Measurements from ENCODE around the gene HS3ST6.
"Not testable (repeated sequence)": the region's sequence is repeated elsewhere in the genome, so short reads cannot be mapped to it uniquely, and the experiment has no call there.

The HS3ST6 gene

DNA sequence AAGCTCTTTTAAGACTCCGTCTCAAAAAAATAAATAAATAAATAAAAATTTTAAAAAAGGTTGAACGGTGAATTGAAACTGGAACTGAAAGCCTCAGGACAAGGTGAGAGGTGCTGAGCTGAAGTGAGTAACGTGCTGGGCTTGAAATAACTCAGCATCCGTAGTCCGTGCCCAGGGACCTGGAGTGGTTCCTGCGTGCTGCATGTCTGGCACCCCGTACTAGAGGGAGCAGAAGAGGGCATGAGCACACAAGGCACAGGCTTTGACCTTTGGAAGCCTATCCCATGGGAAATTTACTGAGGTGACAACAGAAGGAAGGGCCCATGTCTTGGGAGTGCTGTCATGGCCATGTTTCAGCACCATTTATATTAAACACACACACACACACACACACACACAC lies 41.7 kb downstream of the HS3ST6 start:
- Histone ChIP-seq H3K23ac (ENCODE audit: low read length) (peak overlapping the region; percentile 75), H3K36me3 (ENCODE audit: control insufficient read depth in 1 of 2, insufficient read depth in 2 of 2, low read length in 2 of 2) (no peaks in the 10 kb centered on the region), H4K91ac (ENCODE audit: low read depth, low read length) (no peak overlapping the region), H2AK5ac (ENCODE audit: low read length) (no peak overlapping the region), H2AFZ (ENCODE audit: insufficient read depth, low read length, poor library complexity) (no peak overlapping the region), H2BK12ac (ENCODE audit: low read length) (no peak overlapping the region), H3K4me2 (ENCODE audit: low read length) (no peak overlapping the region), H3K18ac (ENCODE audit: low read length) (no peak overlapping the region), H3K79me2 (ENCODE audit: control insufficient read depth, insufficient read depth, low read length, poor library complexity) (no peaks in the 10 kb centered on the region), H3K9me3 (ENCODE audit: insufficient read depth, low read depth, low read length) (peaks cover 4% of the 10 kb centered on the region), H3K4me3 (ENCODE audit: low read depth, low read length) (no peak overlapping the region), H4K12ac (ENCODE audit: low read depth, low read length) (no peak overlapping the region), H2BK5ac (ENCODE audit: low read depth, low read length, poor library complexity) (no peak overlapping the region), H4K8ac (ENCODE audit: low read depth, low read length) (no peak overlapping the region), H3K4me1 (ENCODE audit: control insufficient read depth in 1 of 2, insufficient read depth in 2 of 2, low read length in 2 of 2) (peaks cover 4 to 5% of the 10 kb centered on the region in 2 experiments), H3K79me1 (ENCODE audit: low read length) (no peaks in the 10 kb centered on the region), H3K9ac (ENCODE audit: low read length) (no peak overlapping the region), H3K14ac (ENCODE audit: low read length) (no peak overlapping the region), H3K4ac (ENCODE audit: low read depth, low read length) (no peak overlapping the region), H3K27me3 (ENCODE audit: insufficient read depth, low read length) (peaks cover 11% of the 10 kb centered on the region), H3K27ac (ENCODE audit: low read depth, low read length) (no peak overlapping the region), H2BK120ac (ENCODE audit: insufficient read depth, low read length, poor library complexity) (no peak overlapping the region)
- no CpG with 5 or more reads among the region's 7 CpGs for WGBS (ENCODE audit: extremely low coverage, insufficient coverage, insufficient read length)
- DNase-seq: no peak

GRCh38 chr16:1876066-1876465 lies 42.1 kb downstream of the HS3ST6 start:
- not testable (repeated sequence) for DNase-seq; H3K23ac ChIP-seq (ENCODE audit: low read length); H3K4me3 ChIP-seq (ENCODE audit: low read depth, low read length); H3K9ac ChIP-seq (ENCODE audit: low read length); H3K4me1 ChIP-seq (ENCODE audit: control insufficient read depth in 1 of 2, insufficient read depth in 2 of 2, low read length in 2 of 2); H2AK5ac ChIP-seq (ENCODE audit: low read length); H3K18ac ChIP-seq (ENCODE audit: low read length); H4K12ac ChIP-seq (ENCODE audit: low read depth, low read length); H4K91ac ChIP-seq (ENCODE audit: low read depth, low read length); H2BK120ac ChIP-seq (ENCODE audit: insufficient read depth, low read length, poor library complexity); H2BK5ac ChIP-seq (ENCODE audit: low read depth, low read length, poor library complexity); H2AFZ ChIP-seq (ENCODE audit: insufficient read depth, low read length, poor library complexity); H3K9me3 ChIP-seq (ENCODE audit: insufficient read depth, low read depth, low read length); H3K79me1 ChIP-seq (ENCODE audit: low read length); H3K79me2 ChIP-seq (ENCODE audit: control insufficient read depth, insufficient read depth, low read length, poor library complexity); H2BK12ac ChIP-seq (ENCODE audit: low read length); H3K27ac ChIP-seq (ENCODE audit: low read depth, low read length); H4K8ac ChIP-seq (ENCODE audit: low read depth, low read length); H3K36me3 ChIP-seq (ENCODE audit: control insufficient read depth in 1 of 2, insufficient read depth in 2 of 2, low read length in 2 of 2); H3K4me2 ChIP-seq (ENCODE audit: low read length); H3K14ac ChIP-seq (ENCODE audit: low read length); H3K4ac ChIP-seq (ENCODE audit: low read depth, low read length)
- peaks cover 11% of the 10 kb centered on the region for H3K27me3 ChIP-seq (ENCODE audit: insufficient read depth, low read length)
- WGBS (ENCODE audit: extremely low coverage, insufficient coverage, insufficient read length): no CpG with 5 or more reads among the region's 13 CpGs

DNA sequence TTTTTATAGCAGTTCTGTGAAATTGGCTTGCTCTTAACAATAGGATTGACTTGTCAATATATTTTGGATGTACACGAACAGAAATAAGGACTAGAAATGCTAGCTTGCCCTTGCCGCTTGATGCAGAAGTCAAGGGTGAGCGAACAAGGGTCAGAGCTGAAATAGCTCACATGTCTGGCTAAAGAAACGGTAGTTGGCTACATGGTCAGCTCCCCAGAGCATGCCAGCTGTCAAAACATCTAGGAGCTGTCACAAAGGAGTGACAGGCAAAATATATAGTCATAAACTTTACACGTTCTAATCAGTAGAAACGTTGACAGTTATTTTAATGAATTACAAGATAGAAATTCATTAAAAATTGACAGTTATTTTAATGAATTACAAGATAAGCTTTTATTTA lies 43.4 kb downstream of the HS3ST6 start:
- Histone ChIP-seq H4K8ac (ENCODE audit: low read depth, low read length) (no peak overlapping the region), H2AFZ (ENCODE audit: insufficient read depth, low read length, poor library complexity) (no peak overlapping the region), H2AK5ac (ENCODE audit: low read length) (no peak overlapping the region), H3K23ac (ENCODE audit: low read length) (no peak overlapping the region), H3K79me1 (ENCODE audit: low read length) (no peaks in the 10 kb centered on the region), H3K27me3 (ENCODE audit: insufficient read depth, low read length) (peaks cover 11% of the 10 kb centered on the region), H3K79me2 (ENCODE audit: control insufficient read depth, insufficient read depth, low read length, poor library complexity) (no peaks in the 10 kb centered on the region), H4K91ac (ENCODE audit: low read depth, low read length) (no peak overlapping the region), H3K4me3 (ENCODE audit: low read depth, low read length) (no peak overlapping the region), H3K36me3 (ENCODE audit: control insufficient read depth in 1 of 2, insufficient read depth in 2 of 2, low read length in 2 of 2) (no peaks in the 10 kb centered on the region), H2BK5ac (ENCODE audit: low read depth, low read length, poor library complexity) (no peak overlapping the region), H4K12ac (ENCODE audit: low read depth, low read length) (no peak overlapping the region), H3K4me2 (ENCODE audit: low read length) (no peak overlapping the region), H3K18ac (ENCODE audit: low read length) (no peak overlapping the region), H3K14ac (ENCODE audit: low read length) (no peak overlapping the region), H3K4me1 (ENCODE audit: control insufficient read depth in 1 of 2, insufficient read depth in 2 of 2, low read length in 2 of 2) (peaks cover 4 to 5% of the 10 kb centered on the region in 2 experiments), H3K9ac (ENCODE audit: low read length) (peak overlapping the region; percentile 65), H3K9me3 (ENCODE audit: insufficient read depth, low read depth, low read length) (peaks cover 4% of the 10 kb centered on the region), H3K4ac (ENCODE audit: low read depth, low read length) (no peak overlapping the region), H3K27ac (ENCODE audit: low read depth, low read length) (no peak overlapping the region), H2BK120ac (ENCODE audit: insufficient read depth, low read length, poor library complexity) (no peak overlapping the region), H2BK12ac (ENCODE audit: low read length) (no peak overlapping the region)
- DNase-seq: no peak
- WGBS (ENCODE audit: extremely low coverage, insufficient coverage, insufficient read length): no CpG with 5 or more reads among the region's 6 CpGs

DNA sequence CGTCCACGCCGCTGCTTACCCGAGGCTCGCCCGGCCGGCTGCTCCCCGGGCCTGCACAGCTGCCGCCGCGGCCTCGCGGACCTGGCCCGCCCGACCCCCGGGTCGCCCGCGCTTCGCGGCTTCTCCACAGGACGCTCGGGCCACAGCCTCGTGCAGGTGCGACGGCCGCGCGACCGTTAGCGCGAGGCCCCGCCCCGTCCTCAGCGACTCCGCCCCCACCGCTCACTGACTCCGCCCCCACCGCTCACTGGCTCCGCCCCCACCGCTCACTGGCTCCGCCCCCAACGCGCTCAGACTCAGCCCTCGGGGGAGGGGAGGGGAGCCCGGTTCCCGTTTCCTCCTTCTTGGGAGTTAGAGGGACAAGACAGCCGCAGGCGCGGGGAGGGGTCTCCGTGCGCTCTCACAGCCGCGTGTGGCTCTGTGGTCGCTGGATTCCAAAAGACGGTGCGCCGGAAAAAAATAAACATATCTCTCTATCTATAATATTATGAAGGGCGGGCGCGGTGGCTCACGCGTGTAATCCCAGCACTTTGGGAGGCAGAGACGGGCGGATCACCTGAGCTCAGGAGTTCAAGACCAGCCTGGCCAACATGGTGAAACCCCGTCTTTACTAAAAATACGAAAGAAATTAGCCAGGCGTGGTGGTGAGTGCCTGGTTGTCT lies 46.1 kb downstream of the HS3ST6 start, which contains the start of gene MEIOB:
Gene MEIOB (minus strand): TSS at position 191 of the 662 bp plus-strand sequence. CDS start 3,989 bp downstream, outside the sequence.
- no peak within 1 kb of the TSS for H3K4me3 ChIP-seq (ENCODE audit: low read depth, low read length)
- no peak within 1 kb of the TSS for H4K8ac ChIP-seq (ENCODE audit: low read depth, low read length)
- no peak within 1 kb of the TSS for H4K91ac ChIP-seq (ENCODE audit: low read depth, low read length)
- H3K23ac ChIP-seq (ENCODE audit: low read length): no peak within 1 kb of the TSS
- no peak within 1 kb of the TSS for H3K4ac ChIP-seq (ENCODE audit: low read depth, low read length)
- H3K4me1 ChIP-seq (ENCODE audit: control insufficient read depth in 1 of 2, insufficient read depth in 2 of 2, low read length in 2 of 2): peaks cover 4 to 5% of the 10 kb centered on the region in 2 experiments
- peaks cover 11% of the 10 kb centered on the region for H3K27me3 ChIP-seq (ENCODE audit: insufficient read depth, low read length)
- no peak within 1 kb of the TSS for H2BK12ac ChIP-seq (ENCODE audit: low read length)
- H3K9ac ChIP-seq (ENCODE audit: low read length): no peak within 1 kb of the TSS
- no peak within 1 kb of the TSS for H3K18ac ChIP-seq (ENCODE audit: low read length)
- H2BK120ac ChIP-seq (ENCODE audit: insufficient read depth, low read length, poor library complexity): no peak within 1 kb of the TSS
- no peaks in the 10 kb centered on the region for H3K79me1 ChIP-seq (ENCODE audit: low read length)
- H2AK5ac ChIP-seq (ENCODE audit: low read length): no peak within 1 kb of the TSS
- H4K12ac ChIP-seq (ENCODE audit: low read depth, low read length): no peak within 1 kb of the TSS
- no peak within 1 kb of the TSS for H3K4me2 ChIP-seq (ENCODE audit: low read length)
- peak; percentile 50 to 75 for DNase-seq
- no peak within 1 kb of the TSS for H3K27ac ChIP-seq (ENCODE audit: low read depth, low read length)
- no peak within 1 kb of the TSS for H2AFZ ChIP-seq (ENCODE audit: insufficient read depth, low read length, poor library complexity)
- H3K9me3 ChIP-seq (ENCODE audit: insufficient read depth, low read depth, low read length): peaks cover 4% of the 10 kb centered on the region
- no peaks in the 10 kb centered on the region for H3K79me2 ChIP-seq (ENCODE audit: control insufficient read depth, insufficient read depth, low read length, poor library complexity)
- no peak within 1 kb of the TSS for H2BK5ac ChIP-seq (ENCODE audit: low read depth, low read length, poor library complexity)
- no peaks in the 10 kb centered on the region for H3K36me3 ChIP-seq (ENCODE audit: control insufficient read depth in 1 of 2, insufficient read depth in 2 of 2, low read length in 2 of 2)
- no CpG with 5 or more reads among the region's 68 CpGs for WGBS (ENCODE audit: extremely low coverage, insufficient coverage, insufficient read length)
- H3K14ac ChIP-seq (ENCODE audit: low read length): no peak within 1 kb of the TSS
